ENCODE results near the gene KLC4. TPM values are rescaled to one million over a fixed set of nuclear protein-coding genes. Genes with fewer than 3 reads are reported as not detected.
A peak's percentile ranks its signal among the peaks of the same experiment; 100 is the strongest.

Gene KLC4
- total and polyA plus RNA-seq, 9 of the 15 experiments (the other 6 are each of a cell fraction or from before 2014, with no cell fraction given), result 1.7 to 16.2 (median 7.7) TPM

GRCh38 chr6:43021270-43022047 is 38.0 kb upstream of the KLC4 start, which contains the start of gene RRP36 (continued):
- TF ChIP-seq IRF2 (CRISPR knock-in tag; IDR thresholded peaks at IDR 0.05) (no peak), ZNF780A (CRISPR knock-in tag; IDR thresholded peaks at IDR 0.05) (0 out of 2 replicates have a peak, but pooled peaks have one; percentile 18), CBX1 (IDR thresholded peaks at IDR 0.05; ENCODE audit: low read depth) (0 out of 2 replicates have a peak, but pooled peaks have one; percentile 29), ZFP36 (IDR thresholded peaks at IDR 0.05; ENCODE audit: low read depth, low read length, partially characterized antibody) (no peak), MLLT1 (IDR thresholded peaks at IDR 0.05) (no peak), ZFPM2 (CRISPR knock-in tag; IDR thresholded peaks at IDR 0.05) (peak; percentile 79; the same call in 1 of the 2 replicates), E2F5 (CRISPR knock-in tag; IDR thresholded peaks at IDR 0.05) (no peak), KLF10 (CRISPR knock-in tag; IDR thresholded peaks at IDR 0.05) (no peak), E2F6 (IDR thresholded peaks at IDR 0.05; ENCODE audit: borderline replicate concordance in 1 of 2, extremely low read depth in 1 of 2, insufficient read depth in 1 of 2, insufficient read length in 1 of 2, low read depth in 1 of 2, low read length in 1 of 2, poor library complexity in 1 of 2, severe bottlenecking in 1 of 2) (peak; percentile 76), CREM (IDR thresholded peaks at IDR 0.05; ENCODE audit: low read depth) (peak; percentile 86), ZNF212 (CRISPR knock-in tag; IDR thresholded peaks at IDR 0.05) (no peak), SRSF7 (optimal IDR thresholded peaks at IDR 0.05; ENCODE audit: low read depth, low read length) (no peak), SPI1 (IDR thresholded peaks at IDR 0.05; ENCODE audit: borderline replicate concordance, low read depth, low read length) (peak; percentile 59; the same call in 1 of the 2 replicates), ZBTB17 (CRISPR knock-in tag; IDR thresholded peaks at IDR 0.05) (no peak), ZNF124 (CRISPR knock-in tag; IDR thresholded peaks at IDR 0.05) (no peak), HDAC1 (IDR thresholded peaks at IDR 0.05) (peak in 1 of 2 experiments; percentile 65; a peak in 2 of 4 replicates), E2F4 (CRISPR knock-in tag; IDR thresholded peaks at IDR 0.05; ENCODE audit: low read depth) (no peak), TSHZ1 (CRISPR knock-in tag; IDR thresholded peaks at IDR 0.05) (no peak), MTA1 (IDR thresholded peaks at IDR 0.05; ENCODE audit: borderline replicate concordance) (0 out of 2 replicates have a peak, but pooled peaks have one; percentile 4), U2AF1 (optimal IDR thresholded peaks at IDR 0.05; ENCODE audit: low read depth, low read length) (no peak)
